ENCODE measurements around the gene RERE.

DNA sequence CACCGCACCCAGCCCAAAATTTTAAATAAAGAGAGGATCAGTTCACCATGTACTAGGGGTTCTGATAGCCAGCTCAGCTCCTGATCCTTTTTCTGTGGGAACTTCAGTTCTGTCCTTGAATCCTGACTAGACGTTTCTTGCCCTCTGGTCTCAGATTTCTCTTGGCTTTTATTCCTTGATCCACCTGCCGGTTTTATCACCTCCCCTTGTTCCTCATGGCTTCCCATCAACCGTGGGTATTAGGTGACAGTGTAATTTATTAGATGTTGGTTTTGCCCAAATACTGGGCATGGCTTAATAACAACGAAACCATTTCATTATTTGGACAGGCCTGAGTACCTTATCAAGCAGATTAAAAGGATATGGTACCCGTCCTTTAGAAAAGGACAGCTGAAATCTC, 477.0 kb downstream of the RERE start:
- TF ChIP-seq, protein P1, sequence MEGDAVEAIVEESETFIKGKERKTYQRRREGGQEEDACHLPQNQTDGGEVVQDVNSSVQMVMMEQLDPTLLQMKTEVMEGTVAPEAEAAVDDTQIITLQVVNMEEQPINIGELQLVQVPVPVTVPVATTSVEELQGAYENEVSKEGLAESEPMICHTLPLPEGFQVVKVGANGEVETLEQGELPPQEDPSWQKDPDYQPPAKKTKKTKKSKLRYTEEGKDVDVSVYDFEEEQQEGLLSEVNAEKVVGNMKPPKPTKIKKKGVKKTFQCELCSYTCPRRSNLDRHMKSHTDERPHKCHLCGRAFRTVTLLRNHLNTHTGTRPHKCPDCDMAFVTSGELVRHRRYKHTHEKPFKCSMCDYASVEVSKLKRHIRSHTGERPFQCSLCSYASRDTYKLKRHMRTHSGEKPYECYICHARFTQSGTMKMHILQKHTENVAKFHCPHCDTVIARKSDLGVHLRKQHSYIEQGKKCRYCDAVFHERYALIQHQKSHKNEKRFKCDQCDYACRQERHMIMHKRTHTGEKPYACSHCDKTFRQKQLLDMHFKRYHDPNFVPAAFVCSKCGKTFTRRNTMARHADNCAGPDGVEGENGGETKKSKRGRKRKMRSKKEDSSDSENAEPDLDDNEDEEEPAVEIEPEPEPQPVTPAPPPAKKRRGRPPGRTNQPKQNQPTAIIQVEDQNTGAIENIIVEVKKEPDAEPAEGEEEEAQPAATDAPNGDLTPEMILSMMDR (IDR thresholded peaks at IDR 0.05), result no peak
- TF ChIP-seq NFYB (CRISPR knock-in tag; conservative IDR thresholded peaks at IDR 0.05; ENCODE audit: low read depth) (no peak), JUN (CRISPR knock-in tag; IDR thresholded peaks at IDR 0.05) (no peak), MAX (CRISPR knock-in tag; IDR thresholded peaks at IDR 0.05) (no peak), TEAD4 (CRISPR knock-in tag; IDR thresholded peaks at IDR 0.05) (no peak)
- TF ChIP-seq, protein P2, sequence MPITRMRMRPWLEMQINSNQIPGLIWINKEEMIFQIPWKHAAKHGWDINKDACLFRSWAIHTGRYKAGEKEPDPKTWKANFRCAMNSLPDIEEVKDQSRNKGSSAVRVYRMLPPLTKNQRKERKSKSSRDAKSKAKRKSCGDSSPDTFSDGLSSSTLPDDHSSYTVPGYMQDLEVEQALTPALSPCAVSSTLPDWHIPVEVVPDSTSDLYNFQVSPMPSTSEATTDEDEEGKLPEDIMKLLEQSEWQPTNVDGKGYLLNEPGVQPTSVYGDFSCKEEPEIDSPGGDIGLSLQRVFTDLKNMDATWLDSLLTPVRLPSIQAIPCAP (CRISPR knock-in tag; IDR thresholded peaks at IDR 0.05), result no peak

Measured in WTC11 (cell line).